Activated CD8-positive, alpha-beta memory T cell treated with anti-CD3 and anti-CD28 coated beads for 48 hours (primary cell): ENCODE data around the gene CANT1.
"Not testable (repeated sequence)": the region's sequence is repeated elsewhere in the genome, so short reads cannot be mapped to it uniquely, and the experiment has no call there.

Source experiments
- DNase-seq, 3 experiments: peaks; one replicate each; pipeline ENCODE4 v3.0.0-alpha.2; 2020; ENCODE audit warnings: low read depth in 2 of 3, low spot score in 2 of 3

CANT1 gene

DNA sequence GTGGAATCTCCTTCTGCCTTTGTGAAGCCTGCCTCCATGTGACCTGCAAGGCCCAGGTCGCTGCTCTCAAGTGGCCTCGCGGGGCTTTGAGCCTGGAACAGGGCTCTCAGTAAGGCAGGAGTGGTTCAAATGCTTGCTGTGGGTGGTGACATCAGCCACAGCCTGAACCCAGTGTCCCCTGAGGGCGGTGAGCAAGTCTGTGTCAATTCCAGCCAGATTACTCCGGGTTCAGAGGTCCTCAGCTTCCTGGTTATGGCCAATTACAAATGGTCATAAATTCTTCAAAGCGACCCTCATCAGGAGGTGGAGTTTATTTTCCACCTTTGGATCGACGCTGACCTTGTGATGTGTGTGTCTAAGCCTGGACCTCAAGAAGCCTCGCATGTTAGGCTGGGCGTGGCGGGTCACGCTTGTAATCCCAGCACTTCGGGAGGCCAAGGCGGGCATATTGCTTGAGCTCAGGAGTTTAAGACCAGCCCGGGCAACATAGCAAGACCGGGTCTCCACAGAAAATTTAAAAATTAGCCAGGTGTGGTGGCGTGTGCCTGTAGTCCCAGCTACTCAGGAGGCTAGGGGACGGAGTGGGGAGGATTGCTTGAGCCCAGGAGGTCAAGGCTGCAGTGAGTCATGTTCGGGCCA, 47.1 kb downstream of the CANT1 start:
- DNase-seq: no peak

- DNase-seq: no peak
These were observed 48.0 kb downstream of the CANT1 start for GRCh38 chr17:78961571-78961970.

DNA sequence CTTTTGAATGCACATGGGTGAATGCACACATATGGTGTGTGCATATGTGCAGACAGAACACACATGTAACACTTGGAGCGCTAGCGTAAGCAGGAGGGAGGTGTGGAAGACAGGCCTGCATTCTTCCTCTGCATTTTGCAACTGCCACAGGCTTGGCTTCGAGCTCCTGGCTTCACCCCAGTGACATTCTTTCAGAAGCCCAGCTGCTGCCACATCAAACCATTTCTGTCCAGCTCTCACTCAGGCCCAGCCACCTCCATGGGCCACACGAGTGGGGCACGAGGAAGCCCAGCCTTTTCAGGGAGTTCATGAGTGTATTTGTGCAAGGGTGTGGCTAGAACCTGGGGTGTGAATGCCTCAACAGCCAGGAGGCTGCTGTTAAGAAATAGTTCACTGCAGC, 48.6 kb downstream of the CANT1 start:
- DNase-seq: no peak

- no peak for DNase-seq
These were observed 49.8 kb downstream of the CANT1 start for GRCh38 chr17:78959803-78960202.

DNA sequence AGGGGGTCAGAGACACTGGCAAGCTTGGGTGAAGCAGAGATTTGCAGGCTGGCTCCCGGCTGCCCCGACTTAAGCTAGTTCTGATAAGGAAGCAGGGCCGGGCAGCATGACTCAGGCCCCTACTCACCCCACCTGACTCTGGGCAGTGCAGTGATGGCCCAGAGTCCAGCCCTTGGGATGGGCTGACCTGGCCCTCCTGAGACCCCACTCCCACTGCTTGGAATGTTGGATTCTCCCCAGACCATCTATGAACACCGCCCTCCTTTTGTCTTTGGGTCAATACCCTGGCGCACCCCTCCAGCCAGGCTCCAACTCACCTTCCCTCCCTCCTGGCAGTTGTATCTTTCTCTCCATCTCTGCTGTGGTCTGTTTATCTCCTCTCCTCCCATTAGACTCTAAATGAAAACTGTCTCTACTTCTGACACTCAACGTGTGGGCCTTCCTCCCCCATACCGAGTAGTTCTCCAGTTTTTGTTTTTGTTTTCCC, 50.9 kb downstream of the CANT1 start:
- DNase-seq: no peak

GRCh38 chr17:78957128-78957527, 52.4 kb downstream of the CANT1 start:
- no peak for DNase-seq

DNA sequence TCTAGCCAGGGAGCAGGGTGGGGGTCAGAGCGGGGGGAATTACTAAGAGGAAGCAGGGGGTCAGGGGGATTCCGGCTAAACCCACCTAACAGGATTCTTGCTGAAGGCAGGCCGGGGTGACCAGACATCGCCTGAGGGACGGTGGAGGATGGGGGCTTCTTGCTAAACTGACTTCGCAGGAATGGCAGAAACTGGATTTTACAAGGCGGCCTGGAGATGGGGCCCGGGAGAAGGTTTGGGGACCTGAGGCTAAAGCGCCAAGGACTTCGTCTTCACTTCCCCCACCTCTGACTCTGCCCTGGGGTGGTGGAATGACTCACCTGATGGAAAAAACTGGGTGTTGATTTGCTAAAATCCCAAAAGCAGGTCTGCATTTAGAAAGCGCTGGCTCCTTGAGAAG, 53.3 kb downstream of the CANT1 start:
- DNase-seq: no peak

GRCh38 chr17:78954684-78955083, 54.9 kb downstream of the CANT1 start:
- no peak for DNase-seq

- no peak for DNase-seq
These were observed 55.9 kb downstream of the CANT1 start for GRCh38 chr17:78953356-78954350.

GRCh38 chr17:78952706-78953105, 56.9 kb downstream of the CANT1 start:
- no peak for DNase-seq

DNA sequence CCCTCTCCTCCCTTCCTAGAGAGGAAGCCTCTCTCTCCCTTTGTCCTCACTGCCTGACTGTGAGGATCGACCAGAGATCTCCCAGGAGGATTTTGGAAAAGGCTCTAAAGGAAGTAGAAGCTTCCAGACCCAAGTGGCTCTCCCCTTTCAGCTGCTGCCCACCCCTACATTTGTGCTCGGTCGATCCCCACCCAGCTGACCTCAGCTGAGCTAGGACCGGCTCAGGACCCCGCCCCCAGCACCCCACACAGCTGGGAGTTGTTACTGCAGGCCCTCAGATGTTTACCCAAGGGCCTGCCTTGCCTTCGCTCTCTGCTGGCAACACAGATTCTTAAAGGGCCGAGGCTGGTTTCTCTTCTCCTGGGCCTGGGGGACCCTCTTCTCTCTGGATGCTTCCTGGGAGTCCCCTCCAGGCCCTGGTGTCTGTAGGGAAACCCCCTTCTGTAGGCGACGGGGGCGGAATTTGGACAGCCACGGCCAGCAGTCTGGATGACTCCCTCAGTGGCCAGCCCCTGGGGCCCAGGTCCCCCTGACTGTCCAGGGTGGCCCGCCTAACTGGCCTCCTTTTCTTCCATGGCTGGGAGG, 57.5 kb downstream of the CANT1 start:
- no peak for DNase-seq

DNA sequence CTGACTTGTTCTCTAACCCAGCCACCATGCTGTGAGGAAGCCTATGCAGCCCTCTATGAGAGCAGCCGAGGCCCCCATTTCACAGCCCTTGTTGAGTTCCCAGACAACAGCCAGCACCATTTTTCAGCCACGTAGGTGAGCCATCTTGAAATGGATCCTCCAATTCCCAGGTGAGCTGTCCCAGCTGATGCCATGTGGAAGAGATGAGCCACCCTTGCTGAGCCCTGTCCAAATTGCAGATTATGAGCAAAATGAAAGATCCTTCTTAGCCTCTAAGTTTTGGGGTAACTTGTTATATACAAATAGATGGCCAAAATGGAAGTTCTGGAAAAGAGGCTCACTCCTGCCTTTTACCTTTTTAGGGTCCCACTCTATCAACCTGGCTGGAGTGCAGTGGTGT, 58.7 kb downstream of the CANT1 start:
- DNase-seq: no peak

DNA sequence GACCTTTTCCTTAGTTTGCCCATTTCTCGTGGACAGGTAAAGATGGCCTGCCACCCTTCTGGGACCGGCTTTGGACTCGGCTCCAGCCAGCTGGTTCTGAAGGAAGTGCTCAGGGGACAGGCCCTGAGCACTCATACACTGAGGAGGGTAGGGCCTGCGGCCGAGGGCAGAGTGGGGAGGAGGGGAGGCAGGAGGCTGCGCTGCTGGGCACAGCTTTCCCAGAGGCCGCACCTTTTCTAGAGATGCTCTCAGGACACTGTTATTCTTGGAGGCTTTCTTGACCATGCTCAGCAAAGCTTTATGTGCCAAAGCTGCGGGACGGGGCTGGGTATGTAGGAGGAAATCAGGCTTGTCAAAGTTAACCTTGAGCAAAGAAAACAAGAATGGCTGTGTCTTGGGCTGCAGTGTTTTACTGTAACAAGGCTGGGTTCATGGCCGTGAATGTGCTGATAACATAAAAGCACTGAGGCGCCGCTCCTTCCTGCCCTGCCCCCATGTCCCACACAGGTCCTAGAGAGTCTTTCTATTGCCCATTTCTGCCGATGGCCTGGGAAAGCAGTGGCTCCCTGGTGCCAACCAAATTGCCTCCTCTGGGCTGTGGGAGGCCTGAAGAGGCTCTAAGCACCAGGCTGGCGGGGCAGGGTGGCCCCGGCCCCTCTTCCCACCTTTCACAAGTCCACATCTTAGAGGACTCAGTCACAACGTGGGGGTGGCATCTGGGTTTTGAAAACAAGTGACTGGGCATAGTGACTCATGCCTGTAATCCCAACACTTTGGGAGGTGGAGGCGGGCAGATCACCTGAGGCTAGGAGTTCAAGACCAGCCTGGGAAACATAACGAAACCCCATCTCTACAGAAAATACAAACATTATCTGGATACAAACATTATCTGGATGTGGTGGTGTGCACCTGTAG, 62.1 kb downstream of the CANT1 start:
- no peak for DNase-seq

- no peak for DNase-seq
These were observed 62.9 kb downstream of the CANT1 start for GRCh38 chr17:78946631-78947030.

- no peak for DNase-seq
These were observed 63.4 kb downstream of the CANT1 start for GRCh38 chr17:78946131-78946530.

DNA sequence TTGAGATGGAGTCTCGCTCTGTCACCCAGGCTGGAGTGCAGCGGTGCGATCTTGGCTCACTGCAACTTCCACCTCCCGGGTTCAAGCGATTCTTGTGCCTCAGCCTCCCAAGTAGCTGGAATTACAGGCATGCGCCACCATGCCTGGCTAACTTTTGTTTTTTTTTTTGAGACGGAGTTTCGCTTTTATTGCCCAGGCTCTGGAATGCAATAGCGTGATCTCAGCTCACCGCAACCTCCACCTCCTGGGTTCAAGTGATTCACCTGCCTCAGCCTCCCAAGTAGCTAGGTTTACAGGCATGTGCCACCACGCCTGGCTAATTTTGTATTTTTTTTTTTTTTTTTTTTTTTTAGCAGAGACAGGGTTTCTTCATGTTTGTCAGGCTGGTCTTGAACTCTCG, 64.1 kb downstream of the CANT1 start:
- DNase-seq: not testable (repeated sequence)

DNA sequence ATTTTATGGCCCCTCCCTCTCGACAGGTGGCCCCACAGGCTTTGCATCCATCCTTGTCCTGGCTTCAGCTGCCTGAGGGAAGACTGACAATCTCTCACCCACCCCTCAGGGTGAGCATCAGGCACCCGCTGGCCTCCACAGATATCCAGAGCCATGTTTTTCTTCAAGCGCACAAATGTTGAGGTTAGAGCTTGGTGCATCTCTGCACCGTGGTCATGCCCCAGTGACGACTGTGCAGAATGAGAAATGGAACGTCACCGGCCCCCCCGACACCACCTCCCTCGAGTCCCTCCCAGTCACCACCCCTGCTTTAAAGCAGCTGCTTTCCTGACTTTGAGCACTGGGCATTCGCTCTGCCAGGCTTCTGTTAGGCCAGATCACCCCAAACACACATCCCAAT, 64.6 kb downstream of the CANT1 start:
- no peak for DNase-seq

DNA sequence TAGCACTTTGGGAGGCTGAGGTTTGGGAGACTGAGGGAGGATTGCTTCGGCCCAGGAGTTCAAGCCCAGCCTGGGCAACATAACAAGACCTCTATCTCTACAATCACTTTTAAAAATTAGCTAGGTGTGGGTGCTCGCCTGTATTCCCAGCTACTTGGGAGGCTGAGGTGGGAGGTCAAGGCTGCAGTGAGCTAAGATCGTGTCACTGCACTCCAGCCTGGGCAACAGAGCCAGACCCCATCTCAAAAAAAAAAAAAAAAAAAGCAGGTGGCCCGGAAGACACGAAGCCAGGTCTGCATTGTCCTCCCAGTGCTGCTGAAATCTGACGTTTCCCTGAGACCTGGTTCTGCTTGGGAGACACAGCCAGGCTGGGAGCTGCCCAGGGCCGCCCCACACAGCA, 65.5 kb downstream of the CANT1 start:
- DNase-seq: no peak
